Left colon (tissue), 2 donors: ENCODE measurements around the gene SIPA1L2. TPM values are rescaled to one million over a fixed set of nuclear protein-coding genes. Genes with fewer than 3 reads are reported as not detected.

ENCODE experiments used
- ATAC-seq: fragments of 200-7000 bp; cut with Tn5 transposase; one replicate; pipeline ENCODE4 v1.9.1; 2020; ENCODE audit warnings: mild to moderate bottlenecking, moderate library complexity
- DNase-seq, 2 donors: peaks; one replicate each; pipeline ENCODE4 v3.0.0-alpha.2; 2020
- intact Hi-C, 2 donors: fragments of 100-400 bp; cut with DNase I in 1 of 2; cut with micrococcal nuclease in 1 of 2; formaldehyde crosslinking; loops; one replicate each; pipeline versions ENCODE4 v1.11.2 to v1.14.0; 2022; cut with DNase I, micrococcal nuclease
- total RNA-seq, 2 donors: library from RNA; stranded (reverse); fragmentation: NEBNext Ultra II Directional; extraction: Animal tissue kit (Norgen Biotek cat#: 25700); gene quantifications; one replicate each; pipeline ENCODE4 v1.2.1, GENCODE V29; 2021
- donor health status: DM: no; HTN: no; CAD: no.
- donor health status: DM: yes; HTN: yes; CAD: no.

SIPA1L2 gene
- total RNA-seq, 2 donors from 2014 or later: 76.5 to 89.8 TPM

- intact Hi-C loops: no loop called here
- no peak for DNase-seq
- ATAC-seq: no peak
Measured at GRCh38 chr1:232598837-232599177, 31.1 kb downstream of the SIPA1L2 start.

- ATAC-seq: no peak
- intact Hi-C loops: no loop called here
- DNase-seq: no peak
Measured at GRCh38 chr1:232598133-232598532, 31.8 kb downstream of the SIPA1L2 start.

DNA sequence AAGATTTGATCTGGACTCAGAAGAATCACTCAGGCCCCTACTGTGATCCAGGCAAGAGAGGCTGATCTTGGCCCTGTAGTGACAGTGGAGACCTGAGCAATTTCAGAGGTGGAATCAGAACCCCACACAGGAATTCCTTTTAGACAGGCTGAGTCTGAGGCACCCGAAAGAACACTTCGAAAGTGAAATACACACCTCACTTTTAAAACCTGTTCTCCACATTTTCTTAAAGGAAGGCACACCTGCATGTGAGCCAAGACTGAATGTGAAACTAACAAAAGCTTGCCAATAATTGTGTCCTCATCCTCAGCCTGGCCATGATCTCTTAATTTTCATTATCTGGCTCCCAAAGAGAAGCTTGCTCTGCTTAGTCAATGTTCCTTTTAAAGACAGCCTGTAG, 32.2 kb downstream of the SIPA1L2 start:
- ATAC-seq (no peak), DNase-seq (no peak)
- intact Hi-C loops: no loop called here

DNA sequence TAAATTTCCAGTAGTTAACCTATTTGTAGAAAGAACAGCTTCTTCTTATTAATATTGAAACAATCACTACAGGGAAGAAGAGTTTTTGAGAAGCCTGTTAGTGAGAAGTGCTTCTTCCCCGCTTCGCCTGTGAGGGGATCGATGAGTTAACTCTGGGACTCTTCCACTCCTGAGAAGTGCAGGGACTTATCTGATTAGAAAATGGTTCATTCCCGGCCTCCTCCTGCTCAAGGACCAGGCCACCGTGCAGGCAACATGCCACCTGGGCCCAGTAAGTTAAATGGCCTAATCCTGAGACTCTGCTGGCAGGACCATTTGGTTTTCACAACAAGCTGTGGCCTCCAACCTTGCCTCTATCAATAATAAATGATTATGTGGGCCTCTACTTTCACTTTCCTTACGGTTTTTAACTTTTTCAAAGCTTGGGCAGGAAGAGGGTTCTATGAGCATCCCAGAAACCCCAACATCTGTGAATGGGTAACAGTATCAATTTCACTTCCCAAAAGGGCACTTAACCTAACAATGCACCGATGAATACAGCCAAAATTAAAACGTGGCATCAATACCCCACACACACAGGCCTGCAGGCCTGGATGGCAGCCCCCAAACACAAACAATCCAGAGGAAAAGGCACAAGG, 33.1 kb downstream of the SIPA1L2 start:
- DNase-seq (no peak), ATAC-seq (no peak)
- intact Hi-C loops: no loop called here

GRCh38 chr1:232594768-232595698, 34.9 kb downstream of the SIPA1L2 start:
- intact Hi-C loops: no loop called here
- peak; percentile 18 for ATAC-seq
- no peak for DNase-seq

- DNase-seq (no peak), ATAC-seq (peak; percentile 55)
- intact Hi-C loops: no loop called here
Measured at GRCh38 chr1:232593717-232594502, 36.0 kb downstream of the SIPA1L2 start.

GRCh38 chr1:232591344-232591743, 38.6 kb downstream of the SIPA1L2 start:
- DNase-seq (no peak), ATAC-seq (no peak)
- intact Hi-C loops: no loop called here

DNA sequence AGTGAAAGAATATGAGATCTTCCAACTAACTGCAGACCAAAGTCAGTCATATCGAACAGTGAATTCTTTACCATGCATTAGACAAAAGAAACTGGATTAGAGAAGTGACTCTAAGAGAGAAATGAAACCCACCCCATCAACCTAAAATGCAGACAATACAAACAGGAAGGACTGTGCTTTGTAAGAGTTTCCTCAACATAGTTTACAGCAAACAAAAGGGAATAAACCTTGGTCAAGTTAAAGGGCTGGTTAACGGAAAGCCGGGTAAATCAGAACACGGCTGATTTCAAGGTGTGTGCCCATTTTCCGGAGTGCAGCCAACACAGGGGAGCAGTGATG, 39.2 kb downstream of the SIPA1L2 start:
- ATAC-seq (no peak), DNase-seq (no peak)
- intact Hi-C loops: no loop called here

- DNase-seq (no peak), ATAC-seq (peak; percentile 39)
- intact Hi-C loops: no loop called here
Measured at GRCh38 chr1:232589812-232590743, 39.9 kb downstream of the SIPA1L2 start.

DNA sequence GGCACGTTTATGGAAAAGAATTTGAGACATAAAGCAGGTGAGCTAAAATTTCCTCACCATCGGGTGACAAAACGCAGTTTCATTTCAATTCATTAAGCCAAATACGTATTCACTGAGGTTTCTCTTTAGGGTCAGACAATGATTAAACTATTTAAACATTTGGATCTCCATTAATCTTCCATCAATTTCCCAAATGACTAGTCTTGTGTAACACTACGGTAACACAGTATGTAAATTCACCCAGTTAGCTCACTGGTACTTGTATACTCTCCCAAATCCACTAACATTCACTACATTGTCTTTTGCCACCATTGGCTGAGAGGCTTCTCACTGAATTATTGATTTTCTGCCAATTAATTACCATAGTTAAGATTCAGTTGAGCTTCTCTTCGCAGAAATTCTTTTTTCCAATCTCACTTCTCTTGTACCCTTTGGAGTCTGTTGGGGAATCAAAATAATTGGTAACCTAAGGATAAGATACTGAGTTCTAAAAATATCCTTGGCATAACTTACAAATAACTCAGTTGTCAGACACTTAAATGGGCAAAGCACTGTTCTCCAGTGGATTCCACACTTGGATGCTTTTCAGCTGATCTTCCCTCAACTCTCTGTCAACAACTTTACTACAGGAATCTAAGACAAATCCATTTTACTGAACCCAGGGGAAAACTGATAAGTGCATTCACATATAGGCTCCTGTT, 40.7 kb downstream of the SIPA1L2 start:
- no peak for ATAC-seq
- no peak for DNase-seq

DNA sequence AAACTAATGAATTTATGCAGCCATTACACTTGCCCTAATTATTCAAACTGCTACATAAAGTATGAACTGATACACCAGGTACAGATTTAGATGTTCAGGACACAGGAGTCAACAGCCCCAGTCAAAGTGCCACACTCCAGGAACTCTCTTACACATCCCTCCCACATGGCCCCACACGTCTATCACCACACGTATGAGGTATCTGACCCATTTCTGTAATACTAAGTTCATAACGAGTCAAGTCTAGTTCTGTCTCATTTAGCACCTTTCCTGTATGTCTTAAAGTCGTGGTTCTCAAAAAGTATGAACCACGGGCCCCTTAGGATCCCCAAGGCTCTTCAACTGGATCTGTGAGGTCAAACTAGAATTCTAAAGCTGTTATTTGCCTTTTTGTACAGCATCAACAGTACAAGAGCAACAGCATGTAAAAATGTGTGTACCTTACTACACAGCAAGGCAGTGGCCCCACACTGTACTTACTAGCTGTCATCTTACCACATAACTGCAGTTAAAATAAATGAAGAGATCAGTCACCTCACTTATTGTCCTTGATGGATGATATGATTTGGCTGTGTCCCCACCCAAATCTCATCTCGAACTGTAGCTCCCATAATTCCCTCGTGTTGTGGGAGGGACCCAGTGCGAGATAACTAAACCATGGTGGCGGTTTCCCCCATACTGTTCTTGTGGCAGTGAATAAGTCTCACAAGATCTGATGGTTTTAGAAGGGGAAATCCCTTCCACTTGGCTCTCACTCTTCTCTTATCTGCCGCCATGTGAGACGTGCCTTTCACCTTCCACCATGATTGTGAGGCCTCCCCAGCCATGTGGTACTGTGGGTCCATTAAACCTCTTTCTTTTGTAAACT, 42.6 kb downstream of the SIPA1L2 start:
- intact Hi-C loops: no loop called here
- ATAC-seq: no peak
- no peak for DNase-seq

More for the DNA sequence above, 40.7 kb downstream of the SIPA1L2 start:
- intact Hi-C loops: no loop called here

GRCh38 chr1:232586679-232587078, 43.3 kb downstream of the SIPA1L2 start:
- no peak for DNase-seq
- intact Hi-C loops: no loop called here
- ATAC-seq: no peak

- DNase-seq: no peak
- intact Hi-C loops: no loop called here
- no peak for ATAC-seq
Measured at GRCh38 chr1:232585486-232585885, 44.4 kb downstream of the SIPA1L2 start.

GRCh38 chr1:232581932-232582331, 48.0 kb downstream of the SIPA1L2 start:
- intact Hi-C loops: no loop called here
- DNase-seq: no peak
- ATAC-seq: no peak
